Testis (tissue), 3 donors: ENCODE data around the gene MYH10. TPM values are rescaled to one million over a fixed set of nuclear protein-coding genes. Genes with fewer than 3 reads are reported as not detected.
"Not testable (repeated sequence)": the region's sequence is repeated elsewhere in the genome, so short reads cannot be mapped to it uniquely, and the experiment has no call there.

Experiments used
- DNase-seq: peaks from one replicate; pipeline ENCODE4 v3.0.0-alpha.2; 2019
- H3K27ac ChIP-seq, 2 donors: fragments of 200-600 bp; sonication (generic); one replicate each; pipeline ENCODE4 v1.5.1; 2019
- H3K27me3 ChIP-seq: fragments of 200-600 bp; sonication (generic); one replicate; pipeline ENCODE4 v1.5.1; 2019
- H3K36me3 ChIP-seq: fragments of 200-600 bp; sonication (generic); one replicate; pipeline ENCODE4 v1.5.1; 2017; ENCODE audit warnings: low read depth; ENCODE audit errors: missing control alignments
- H3K4me1 ChIP-seq: fragments of 200-600 bp; sonication (generic); one replicate; pipeline ENCODE4 v1.5.1; 2019
- H3K4me3 ChIP-seq, 2 donors: fragments of 200-600 bp; sonication (generic); one replicate each; pipeline ENCODE4 v1.5.1; 2017 to 2019
- H3K9me3 ChIP-seq: fragments of 200-600 bp; sonication (generic); one replicate; pipeline ENCODE4 v1.5.1; 2017
- POLR2A ChIP-seq: fragments of 450-650 bp; IDR thresholded peaks from one replicate; pipeline ENCODE4 v1.6.1; 2017; ENCODE audit warnings: antibody characterized with exemption, mild to moderate bottlenecking, moderate library complexity
- WGBS, 2 donors: methylation state at CpG; one replicate each; pipeline ENCODE4 v1.1.5; 2018; 5-methylcytosine and 5-hydroxymethylcytosine counted together
- intact Hi-C: fragments of 100-400 bp; cut with DNase I; formaldehyde crosslinking; loops from one replicate; pipeline ENCODE4 v1.15.1; 2023; ENCODE audit warnings: low total_unique reads
- polyA plus RNA-seq: library from polyadenylated mRNA; stranded (reverse); fragments of 350-450 nt; fragmentation: Illumina TruSeq; extraction: RNeasy Lipid Tissue Mini Kit (QIAGEN cat#74804); gene quantifications from one replicate; pipeline ENCODE4 v1.2.3, GENCODE V29; 2014; ENCODE audit warnings: low read depth, low replicate concordance; ENCODE audit not compliant: insufficient read depth
- total RNA-seq, 2 donors: library from RNA; depleted of rRNA; stranded (reverse); fragments of >200 nt; gene quantifications; one replicate each; pipeline ENCODE4 v1.2.3, GENCODE V29; 2016
- TF ChIP-seq, protein P1 (sequence below), 3 experiments: fragments of 450-650 bp in 2 of 3; fragments of 200-600 bp in 1 of 3; sonication (generic) in 1 of 3; IDR thresholded peaks; one replicate each; pipeline ENCODE4 v1.5.1; 2016 to 2019; ENCODE audit warnings: antibody characterized with exemption in 3 of 3, mild to moderate bottlenecking in 2 of 3, moderate library complexity in 1 of 3

Gene MYH10
- total and polyA plus RNA-seq, 3 donors from 2014 or later = 25.5 to 34.1 (median 33.1) TPM

DNA sequence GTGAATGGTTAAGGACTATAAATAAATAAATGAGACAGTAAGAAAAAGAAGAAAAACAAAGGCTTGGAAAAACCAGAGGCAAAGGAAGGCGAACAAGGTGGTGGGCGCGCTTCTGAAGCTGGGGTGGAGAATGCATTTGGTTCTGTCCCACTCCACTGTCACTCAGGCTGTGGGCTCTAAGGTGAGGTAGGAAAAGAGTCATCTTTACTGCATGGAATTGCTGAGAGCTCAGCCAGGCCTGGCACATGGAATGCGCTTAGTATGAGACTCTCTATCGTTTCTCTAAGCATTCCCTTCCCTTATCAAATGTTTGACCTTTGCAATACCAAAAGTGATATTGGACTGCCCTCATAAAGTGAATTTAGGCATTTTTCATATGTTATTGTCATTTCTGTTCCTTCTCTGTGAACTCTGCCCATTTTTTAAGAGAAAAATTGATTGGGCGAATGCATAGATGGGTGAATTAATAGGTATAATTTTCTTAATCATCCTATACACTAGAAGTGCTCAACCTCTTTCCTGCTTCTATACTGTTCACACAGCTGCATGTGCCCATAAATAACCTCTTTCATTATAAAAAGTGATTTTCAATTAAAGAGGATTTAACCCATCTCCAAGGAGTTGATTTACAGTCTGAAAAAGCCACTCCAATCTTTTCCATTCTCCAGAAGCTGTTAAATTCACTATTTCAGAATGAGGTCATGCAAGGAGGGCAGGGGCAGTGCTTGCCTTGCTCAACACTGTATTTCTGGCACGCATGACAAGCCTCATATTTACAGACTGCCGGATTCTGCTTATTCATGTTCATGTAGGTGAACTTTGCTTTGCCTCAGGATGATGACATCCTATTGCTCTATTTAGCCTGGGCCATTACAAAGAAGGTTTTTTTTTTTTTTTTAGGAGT lies 87.7 kb downstream of the MYH10 start:
- H3K4me1 ChIP-seq = no peaks in the 10 kb centered on the region
- no peaks in the 10 kb centered on the region for H3K27me3 ChIP-seq
- H3K36me3 ChIP-seq = no peaks in the 10 kb centered on the region
- TF ChIP-seq, protein P1, sequence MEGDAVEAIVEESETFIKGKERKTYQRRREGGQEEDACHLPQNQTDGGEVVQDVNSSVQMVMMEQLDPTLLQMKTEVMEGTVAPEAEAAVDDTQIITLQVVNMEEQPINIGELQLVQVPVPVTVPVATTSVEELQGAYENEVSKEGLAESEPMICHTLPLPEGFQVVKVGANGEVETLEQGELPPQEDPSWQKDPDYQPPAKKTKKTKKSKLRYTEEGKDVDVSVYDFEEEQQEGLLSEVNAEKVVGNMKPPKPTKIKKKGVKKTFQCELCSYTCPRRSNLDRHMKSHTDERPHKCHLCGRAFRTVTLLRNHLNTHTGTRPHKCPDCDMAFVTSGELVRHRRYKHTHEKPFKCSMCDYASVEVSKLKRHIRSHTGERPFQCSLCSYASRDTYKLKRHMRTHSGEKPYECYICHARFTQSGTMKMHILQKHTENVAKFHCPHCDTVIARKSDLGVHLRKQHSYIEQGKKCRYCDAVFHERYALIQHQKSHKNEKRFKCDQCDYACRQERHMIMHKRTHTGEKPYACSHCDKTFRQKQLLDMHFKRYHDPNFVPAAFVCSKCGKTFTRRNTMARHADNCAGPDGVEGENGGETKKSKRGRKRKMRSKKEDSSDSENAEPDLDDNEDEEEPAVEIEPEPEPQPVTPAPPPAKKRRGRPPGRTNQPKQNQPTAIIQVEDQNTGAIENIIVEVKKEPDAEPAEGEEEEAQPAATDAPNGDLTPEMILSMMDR (IDR thresholded peaks at IDR 0.05) = no peak
- TF ChIP-seq POLR2A = no peak
- no peak overlapping the region for H3K27ac ChIP-seq
- no peak overlapping the region for H3K4me3 ChIP-seq
- intact Hi-C loops = no loop called here
- H3K9me3 ChIP-seq = no peaks in the 10 kb centered on the region
- DNase-seq = no peak
- 87 to 91% methylated on average over 8 of the region's 8 CpGs for WGBS, 2 donors

DNA sequence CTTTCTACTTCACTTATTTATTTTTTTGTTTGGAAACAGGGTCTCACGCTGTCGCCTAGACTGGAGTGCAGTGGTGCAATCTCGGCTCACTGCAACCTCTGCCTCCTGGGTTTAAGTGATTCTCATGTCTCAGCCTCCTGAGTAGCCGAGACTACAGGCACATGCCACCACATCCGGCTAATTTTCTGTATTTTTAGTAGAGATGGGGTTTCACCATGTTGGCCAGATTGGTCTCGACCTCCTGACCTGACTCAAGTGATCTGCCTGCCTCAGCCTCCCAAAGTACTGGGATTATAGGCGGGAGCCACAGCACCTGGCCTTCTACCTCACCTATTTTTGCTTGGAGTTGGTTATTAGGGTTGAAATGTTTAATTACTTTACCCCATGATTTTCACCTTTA lies 90.5 kb downstream of the MYH10 start:
- H3K27me3 ChIP-seq, H3K9me3 ChIP-seq, H3K27ac ChIP-seq, H3K36me3 ChIP-seq, DNase-seq, intact Hi-C loops, H3K4me1 ChIP-seq, H3K4me3 ChIP-seq: not testable (repeated sequence)
- WGBS, 2 donors = 92 to 99% methylated on average over 7 of the region's 7 CpGs

DNA sequence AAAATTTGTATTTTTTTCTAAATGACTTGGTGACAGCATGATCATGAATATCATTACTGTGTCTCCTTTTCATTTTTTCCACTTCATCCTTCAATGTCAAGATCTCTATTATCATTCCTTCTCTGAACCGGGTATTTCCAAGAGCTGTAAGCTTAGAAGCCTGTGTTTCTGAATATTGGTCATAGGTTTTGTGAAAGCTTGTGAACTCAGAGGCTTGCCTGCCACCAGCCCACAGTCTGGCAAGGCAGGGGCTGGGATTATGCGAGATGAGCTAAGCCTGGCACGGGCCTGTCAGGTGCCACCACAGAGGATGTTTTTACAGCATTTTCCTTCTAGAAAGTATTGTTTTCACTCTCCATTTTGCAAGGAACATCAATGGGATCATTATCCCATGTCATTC lies 92.8 kb downstream of the MYH10 start:
- Histone ChIP-seq H3K36me3 (no peaks in the 10 kb centered on the region), H3K4me1 (no peaks in the 10 kb centered on the region), H3K4me3 (no peak overlapping the region), H3K9me3 (no peaks in the 10 kb centered on the region), H3K27me3 (no peaks in the 10 kb centered on the region), H3K27ac (no peak overlapping the region)
- TF ChIP-seq, protein P1 (IDR thresholded peaks at IDR 0.05) = no peak
- TF ChIP-seq POLR2A = no peak
- intact Hi-C loops = no loop called here
- no peak for DNase-seq
- 77 to 80% methylated on average over 3 of the region's 3 CpGs for WGBS, 2 donors

DNA sequence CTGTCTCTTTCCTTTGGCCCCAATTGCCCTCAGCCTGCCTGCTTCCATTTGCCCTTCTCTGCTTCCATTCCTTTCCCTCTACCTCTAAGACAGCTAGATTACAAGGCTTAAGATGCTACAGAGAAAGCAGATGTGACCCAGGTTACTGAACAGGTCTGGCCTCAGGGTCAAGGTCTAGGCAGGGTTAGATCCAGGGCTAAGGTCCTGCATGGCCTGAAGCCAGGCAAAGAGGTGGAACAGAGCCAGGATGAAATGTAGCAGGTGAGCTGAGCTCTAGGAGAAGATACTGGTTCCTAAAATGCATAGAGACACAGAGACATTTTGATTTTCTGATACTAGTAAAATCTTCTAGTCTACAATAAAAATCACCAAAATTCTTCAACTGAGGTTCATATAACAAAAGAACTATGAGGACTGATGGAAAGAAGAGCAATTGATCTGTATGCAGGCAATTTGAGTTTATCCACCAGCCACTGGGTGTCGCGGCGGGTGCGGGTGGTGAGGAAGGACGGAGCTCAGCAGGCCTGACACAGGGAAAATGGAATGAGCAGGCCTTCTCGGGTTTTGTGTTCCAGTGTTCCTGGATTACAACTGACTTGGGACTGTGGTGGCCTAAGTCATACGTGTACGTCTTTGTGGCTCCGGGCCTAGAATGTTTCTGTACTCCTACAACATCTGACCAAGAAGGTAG lies 95.9 kb downstream of the MYH10 start:
- intact Hi-C loops = no loop called here
- no peak for TF ChIP-seq POLR2A
- TF ChIP-seq, protein P1 (IDR thresholded peaks at IDR 0.05) = no peak
- H3K27ac ChIP-seq = no peak overlapping the region
- H3K36me3 ChIP-seq = no peaks in the 10 kb centered on the region
- H3K27me3 ChIP-seq = no peaks in the 10 kb centered on the region
- no peaks in the 10 kb centered on the region for H3K9me3 ChIP-seq
- H3K4me3 ChIP-seq = no peak overlapping the region
- H3K4me1 ChIP-seq = no peaks in the 10 kb centered on the region
- no peak for DNase-seq
- WGBS, 2 donors = 92 to 96% methylated on average over 9 of the region's 9 CpGs

DNA sequence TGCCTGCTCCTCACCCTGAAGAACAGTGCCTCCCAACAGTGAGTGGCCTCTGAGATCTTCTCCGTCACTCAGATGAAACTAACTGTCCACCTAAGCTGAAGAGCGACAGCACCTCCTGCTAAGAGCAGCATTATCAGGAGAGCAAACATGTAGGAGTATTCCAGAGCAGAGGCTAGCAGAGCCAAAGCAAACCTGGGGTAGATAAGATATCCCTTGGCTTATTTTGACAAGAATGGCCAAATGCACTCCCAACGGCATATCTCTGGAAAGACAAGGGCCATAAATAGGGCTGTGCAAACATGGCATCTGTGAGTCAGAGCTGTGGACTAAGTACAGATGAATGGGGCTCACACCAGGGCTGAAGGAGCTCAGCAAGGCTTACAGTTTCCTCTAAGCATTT lies 98.5 kb downstream of the MYH10 start:
- no peak for TF ChIP-seq POLR2A
- TF ChIP-seq, protein P1 (IDR thresholded peaks at IDR 0.05) = no peak
- no peak for DNase-seq
- Histone ChIP-seq H3K27me3 (no peaks in the 10 kb centered on the region), H3K27ac (no peak overlapping the region), H3K4me3 (no peak overlapping the region), H3K36me3 (no peaks in the 10 kb centered on the region), H3K4me1 (no peaks in the 10 kb centered on the region), H3K9me3 (no peaks in the 10 kb centered on the region)
- WGBS, 2 donors = 66 to 76% methylated on average over 3 of the region's 3 CpGs
- intact Hi-C loops = no loop called here
